Small intestine (tissue), 7 donors: Measurements from ENCODE around the gene APC. TPM values are rescaled to one million over a fixed set of nuclear protein-coding genes. Genes with fewer than 3 reads are reported as not detected.

Source experiments
- DNase-seq, 2 donors: peaks; one replicate each; pipeline versions ENCODE4 v3.0.0 to v3.0.0-alpha.2; 2013
- FAIRE-seq: peaks from 2 replicates; lab custom pipeline; 2012; peaks lifted over from hg19 to GRCh38; lab: Jason Lieb, UNC
- H3K27ac ChIP-seq, 3 donors: one replicate each; pipeline ENCODE4 v1.5.1; 2013; ENCODE audit warnings: low read length in 2 of 3, mild to moderate bottlenecking in 2 of 3, control low read depth in 1 of 3, inconsistent platforms in 1 of 3, low read depth in 1 of 3, moderate library complexity in 1 of 3
- H3K27me3 ChIP-seq, 3 donors: one replicate each; pipeline ENCODE4 v1.6.1; 2013; ENCODE audit warnings: low read length in 3 of 3, inconsistent platforms in 1 of 3; ENCODE audit not compliant: control insufficient read depth in 3 of 3, insufficient read depth in 3 of 3
- H3K36me3 ChIP-seq, 3 donors: one replicate each; pipeline ENCODE4 v1.6.1; 2013; ENCODE audit warnings: low read length in 3 of 3, inconsistent platforms in 1 of 3, low read depth in 1 of 3, mild to moderate bottlenecking in 1 of 3, moderate library complexity in 1 of 3; ENCODE audit not compliant: control insufficient read depth in 3 of 3, insufficient read depth in 2 of 3
- H3K4me1 ChIP-seq, 3 donors: one replicate each; pipeline ENCODE4 v1.6.1; 2013; ENCODE audit warnings: low read length in 2 of 3, inconsistent platforms in 1 of 3, low read depth in 1 of 3, mild to moderate bottlenecking in 1 of 3, moderate library complexity in 1 of 3; ENCODE audit not compliant: control insufficient read depth in 3 of 3, insufficient read depth in 2 of 3
- H3K4me3 ChIP-seq, 3 donors: one replicate each; pipeline ENCODE4 v1.5.1; 2013; ENCODE audit warnings: low read length in 3 of 3, control low read depth in 1 of 3, inconsistent platforms in 1 of 3, low read depth in 1 of 3, mild to moderate bottlenecking in 1 of 3, moderate library complexity in 1 of 3
- H3K9me3 ChIP-seq, 2 donors: one replicate each; pipeline ENCODE4 v1.6.1; 2013; ENCODE audit warnings: low read depth in 1 of 2, low read length in 1 of 2; ENCODE audit not compliant: control insufficient read depth in 2 of 2, insufficient read depth in 1 of 2
- WGBS, 3 donors: extraction: QIAGEN DNeasy Blood & Tissue Kit; methylation state at CpG; one replicate each; pipeline ENCODE4 v1.1.7; 2013; 5-methylcytosine and 5-hydroxymethylcytosine counted together
- polyA plus RNA-seq, 4 donors: library from polyadenylated mRNA; stranded (reverse) in 3 of 4; unstranded in 1 of 4; fragments of 200-250 nt in 3 of 4; fragments of 120-200 nt in 1 of 4; gene quantifications; one replicate each; pipeline versions ENCODE4 v1.2.1 to v1.2.3, GENCODE V29; 2013
- donor health status: healthy with polysubstance abuse.
- donor health status: control.
- donor health status: control.
- donor health status: Bipolar disorder and iron deficiency.
- donor health status: healthy.

Gene APC
- polyA plus RNA-seq, 4 donors = 8.0 to 31.3 (median 16.8) TPM

DNA sequence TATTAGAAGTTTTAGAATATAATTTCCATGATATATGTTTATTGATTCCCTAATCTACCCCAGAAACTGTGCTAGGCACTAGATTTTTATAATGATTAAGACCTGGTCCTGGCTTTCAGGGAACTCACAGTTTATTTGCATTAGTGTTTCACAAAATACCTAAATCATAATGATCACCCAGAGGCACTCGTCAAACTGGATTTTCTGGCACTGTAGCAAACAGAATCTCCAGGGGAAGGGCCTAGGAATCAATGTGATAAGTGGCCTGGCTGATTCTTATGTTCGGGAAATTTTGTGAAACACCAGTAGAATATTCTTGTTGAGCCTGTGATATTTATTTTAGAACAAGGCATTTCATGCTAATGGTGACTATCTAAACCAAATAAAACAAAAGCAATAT is 86.0 kb downstream of the APC start:
- Histone ChIP-seq H3K36me3 (peaks cover 3 to 29% (median 17%) of the 10 kb centered on the region in 3 donors), H3K4me1 (no peaks in the 10 kb centered on the region), H3K27me3 (no peaks in the 10 kb centered on the region), H3K9me3 (no peaks in the 10 kb centered on the region), H3K27ac (no peak overlapping the region), H3K4me3 (no peak overlapping the region)
- FAIRE-seq = no peak
- 90 to 97% (median 92%) methylated on average over 2 of the region's 2 CpGs for WGBS, 3 donors
- no peak for DNase-seq

DNA sequence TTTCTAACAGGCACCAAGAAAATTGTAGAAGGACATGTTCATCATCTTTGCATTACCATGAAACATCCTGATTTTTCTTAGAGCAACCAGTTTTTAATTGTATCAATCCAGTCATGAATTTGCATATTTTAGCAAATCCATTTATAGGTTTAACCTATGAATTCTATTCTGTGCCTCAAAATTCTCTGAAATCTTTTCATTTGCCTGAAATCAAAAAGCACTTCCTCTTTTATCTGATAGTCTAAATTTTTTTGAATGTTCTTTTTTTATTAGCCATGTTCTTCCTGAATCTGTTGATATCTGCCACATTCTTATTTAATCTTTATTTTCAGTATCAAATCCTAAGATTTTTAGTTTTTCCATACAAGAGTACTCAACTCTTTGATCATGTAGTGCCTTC is 86.5 kb downstream of the APC start:
- Histone ChIP-seq H3K9me3 (no peaks in the 10 kb centered on the region), H3K4me1 (no peaks in the 10 kb centered on the region), H3K4me3 (no peak overlapping the region), H3K36me3 (peaks cover 3 to 28% (median 13%) of the 10 kb centered on the region in 3 donors), H3K27me3 (no peaks in the 10 kb centered on the region), H3K27ac (no peak overlapping the region)
- no peak for FAIRE-seq
- DNase-seq = no peak

GRCh38 chr5:112830378-112830777 is 92.7 kb downstream of the APC start:
- H3K27ac ChIP-seq = no peak overlapping the region
- H3K4me3 ChIP-seq = no peak overlapping the region
- H3K4me1 ChIP-seq = no peaks in the 10 kb centered on the region
- DNase-seq = no peak
- H3K9me3 ChIP-seq = no peaks in the 10 kb centered on the region
- FAIRE-seq = no peak
- 91 to 96% (median 92%) methylated on average over 2 of the region's 2 CpGs for WGBS, 3 donors
- no peaks in the 10 kb centered on the region for H3K27me3 ChIP-seq
- peaks cover 0 to 28% (median 9%) of the 10 kb centered on the region in 3 donors for H3K36me3 ChIP-seq

- DNase-seq (no peak), FAIRE-seq (no peak)
- 97 to 98% (median 97%) methylated on average over 13 of the region's 13 CpGs for WGBS, 3 donors
- Histone ChIP-seq H3K27ac (no peak overlapping the region), H3K4me3 (no peak overlapping the region), H3K9me3 (no peaks in the 10 kb centered on the region), H3K27me3 (no peaks in the 10 kb centered on the region), H3K4me1 (no peaks in the 10 kb centered on the region), H3K36me3 (peaks cover 4 to 26% (median 8%) of the 10 kb centered on the region in 3 donors)
These were observed 96.3 kb downstream of the APC start for GRCh38 chr5:112833971-112834370.

DNA sequence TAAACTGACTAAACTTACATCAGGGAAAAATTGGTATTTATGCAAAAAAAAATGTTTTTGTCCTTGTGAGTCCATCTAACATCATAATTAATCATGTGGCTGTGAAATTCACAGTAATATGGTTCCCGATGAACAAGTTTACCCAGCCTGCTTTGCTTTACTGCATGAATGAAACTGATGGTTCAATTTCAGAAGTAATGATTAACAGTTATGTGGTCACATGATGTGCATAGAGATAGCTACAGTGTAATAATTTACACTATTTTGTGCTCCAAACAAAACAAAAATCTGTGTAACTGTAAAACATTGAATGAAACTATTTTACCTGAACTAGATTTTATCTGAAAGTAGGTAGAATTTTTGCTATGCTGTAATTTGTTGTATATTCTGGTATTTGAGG is 106.8 kb downstream of the APC start:
- Histone ChIP-seq H3K4me1 (no peaks in the 10 kb centered on the region), H3K27me3 (no peaks in the 10 kb centered on the region), H3K4me3 (no peak overlapping the region), H3K36me3 (peaks cover 0 to 5% (median under 1%) of the 10 kb centered on the region in 3 donors), H3K9me3 (peaks cover 0 to 4% of the 10 kb centered on the region in 2 donors), H3K27ac (no peak overlapping the region)
- DNase-seq = no peak
- whole genome bisulfite sequencing, 3 donors = 72 to 83% (median 76%) methylated on average over 1 of the region's 1 CpG
- FAIRE-seq = no peak

- Histone ChIP-seq H3K36me3 (peaks cover 0 to 2% (median 0%) of the 10 kb centered on the region in 3 donors), H3K9me3 (peaks cover 0 to 3% of the 10 kb centered on the region in 2 donors), H3K4me1 (no peaks in the 10 kb centered on the region), H3K4me3 (no peak overlapping the region), H3K27me3 (no peaks in the 10 kb centered on the region), H3K27ac (no peak overlapping the region)
- DNase-seq = no peak
- no peak for FAIRE-seq
- 87 to 92% (median 89%) methylated on average over 5 of the region's 5 CpGs for WGBS, 3 donors
These were observed 108.9 kb downstream of the APC start for GRCh38 chr5:112846556-112846955.

DNA sequence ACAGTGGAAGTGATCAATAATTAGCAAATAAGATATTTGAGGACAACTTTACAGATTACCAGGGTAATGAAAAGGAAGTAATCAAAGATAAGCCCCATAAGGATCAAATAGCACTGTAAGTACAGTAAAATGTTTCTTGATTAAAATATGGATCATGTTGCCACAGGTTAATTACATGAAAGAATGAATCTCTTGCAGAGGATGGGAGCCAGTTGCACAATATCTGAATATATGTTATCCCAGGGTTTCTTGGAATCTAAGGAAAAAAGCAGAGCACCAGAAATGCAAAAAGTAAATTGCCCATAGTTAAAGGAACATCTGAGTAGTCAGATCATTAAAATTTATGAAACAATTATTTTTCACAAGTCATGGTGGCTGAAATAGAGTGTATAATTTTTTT is 109.6 kb downstream of the APC start:
- H3K36me3 ChIP-seq = peaks cover 0 to 2% (median 0%) of the 10 kb centered on the region in 3 donors
- H3K27ac ChIP-seq = no peak overlapping the region
- FAIRE-seq (no peak), DNase-seq (no peak)
- H3K4me1 ChIP-seq = no peaks in the 10 kb centered on the region
- no peak overlapping the region for H3K4me3 ChIP-seq
- H3K27me3 ChIP-seq = no peaks in the 10 kb centered on the region
- peaks cover 0 to under 1% of the 10 kb centered on the region in 2 donors for H3K9me3 ChIP-seq

DNA sequence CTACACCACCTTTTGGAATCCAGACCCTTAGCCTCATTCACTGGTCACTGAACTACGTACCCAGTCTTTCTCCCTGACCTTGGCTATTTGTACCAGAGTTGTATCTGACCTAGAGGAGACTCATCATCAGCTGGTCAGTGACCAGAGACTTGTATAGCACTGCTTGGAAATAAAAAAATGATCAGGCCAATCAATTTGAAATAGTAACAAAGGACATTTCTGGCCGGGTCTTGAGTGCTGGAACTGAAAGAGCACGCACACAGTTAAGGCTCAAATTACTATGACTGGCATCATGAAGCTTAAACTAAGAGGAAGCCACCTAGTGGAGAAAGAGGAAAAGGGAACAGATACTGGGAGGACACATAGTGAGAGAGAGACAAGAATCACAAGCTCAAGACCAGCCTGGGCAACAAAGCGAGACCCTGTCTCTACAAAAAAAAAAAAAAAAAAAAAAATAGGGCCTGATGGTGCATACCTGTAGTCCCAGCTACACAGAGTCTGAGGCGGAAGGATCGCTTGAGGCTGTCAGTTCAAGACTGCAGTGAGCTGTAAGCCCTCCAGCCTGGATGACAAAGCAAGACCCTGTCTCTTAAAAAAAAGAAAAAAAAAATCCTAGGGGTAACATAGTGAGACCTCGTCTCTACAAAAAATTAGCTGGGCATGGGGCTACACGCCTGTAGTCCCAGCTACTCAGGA is 110.6 kb downstream of the APC start:
- peaks cover 0 to 2% (median 0%) of the 10 kb centered on the region in 3 donors for H3K36me3 ChIP-seq
- DNase-seq (peak; percentile 57 to 69), FAIRE-seq (no peak)
- no peaks in the 10 kb centered on the region for H3K4me1 ChIP-seq
- no peaks in the 10 kb centered on the region for H3K27me3 ChIP-seq
- no peak overlapping the region for H3K4me3 ChIP-seq
- H3K27ac ChIP-seq = no peak overlapping the region
- WGBS, 3 donors = 41 to 50% (median 49%) methylated on average over 8 of the region's 8 CpGs
- no peaks in the 10 kb centered on the region for H3K9me3 ChIP-seq

GRCh38 chr5:112849912-112850311 is 112.2 kb downstream of the APC start:
- FAIRE-seq = no peak
- no peaks in the 10 kb centered on the region for H3K4me1 ChIP-seq
- peaks cover 0 to 6% of the 10 kb centered on the region in 2 donors for H3K9me3 ChIP-seq
- H3K27ac ChIP-seq = no peak overlapping the region
- 51 to 70% (median 70%) methylated on average over 2 of the region's 2 CpGs for WGBS, 3 donors
- no peak for DNase-seq
- H3K27me3 ChIP-seq = no peaks in the 10 kb centered on the region
- H3K4me3 ChIP-seq = no peak overlapping the region
- H3K36me3 ChIP-seq = no peaks in the 10 kb centered on the region
